Measurements from ENCODE around the gene PRAC1.

The PRAC1 gene

DNA sequence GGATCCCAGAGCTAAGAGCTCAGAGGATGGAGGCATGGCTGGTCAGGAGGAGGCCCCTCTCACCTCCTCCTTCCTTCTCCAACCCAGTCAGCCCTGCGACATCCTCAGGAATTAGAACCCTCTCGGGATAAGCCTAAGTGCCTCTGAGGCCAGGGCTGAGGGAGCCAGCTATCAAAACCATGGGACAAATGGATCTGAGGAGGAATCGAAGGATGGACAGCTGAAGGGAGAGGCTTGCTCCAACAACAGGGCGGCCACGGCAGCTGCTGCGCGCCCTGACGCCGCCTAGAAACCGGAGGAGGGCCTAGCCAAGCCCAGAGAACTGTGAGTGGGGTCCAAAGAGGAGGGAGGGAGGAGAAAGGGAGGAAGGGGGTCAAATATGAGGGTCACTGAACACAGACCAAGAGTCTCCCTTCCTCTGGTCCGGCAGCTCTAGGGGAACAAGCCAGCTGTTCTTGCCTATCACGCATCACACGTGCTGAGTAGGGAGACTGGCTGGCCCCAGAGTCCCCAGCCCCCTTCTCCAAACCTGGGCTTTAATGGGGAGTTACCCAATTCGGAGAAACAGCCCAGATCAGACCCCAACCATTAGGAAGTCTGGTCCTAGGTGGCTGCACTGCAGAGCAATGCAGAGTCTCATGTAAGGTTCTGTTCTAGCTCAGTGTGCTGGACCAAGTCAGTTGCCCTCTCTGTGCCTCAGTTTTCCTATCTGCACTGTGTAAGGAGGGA, 12.2 kb upstream of the PRAC1 start:
- TF ChIP-seq, protein P1, sequence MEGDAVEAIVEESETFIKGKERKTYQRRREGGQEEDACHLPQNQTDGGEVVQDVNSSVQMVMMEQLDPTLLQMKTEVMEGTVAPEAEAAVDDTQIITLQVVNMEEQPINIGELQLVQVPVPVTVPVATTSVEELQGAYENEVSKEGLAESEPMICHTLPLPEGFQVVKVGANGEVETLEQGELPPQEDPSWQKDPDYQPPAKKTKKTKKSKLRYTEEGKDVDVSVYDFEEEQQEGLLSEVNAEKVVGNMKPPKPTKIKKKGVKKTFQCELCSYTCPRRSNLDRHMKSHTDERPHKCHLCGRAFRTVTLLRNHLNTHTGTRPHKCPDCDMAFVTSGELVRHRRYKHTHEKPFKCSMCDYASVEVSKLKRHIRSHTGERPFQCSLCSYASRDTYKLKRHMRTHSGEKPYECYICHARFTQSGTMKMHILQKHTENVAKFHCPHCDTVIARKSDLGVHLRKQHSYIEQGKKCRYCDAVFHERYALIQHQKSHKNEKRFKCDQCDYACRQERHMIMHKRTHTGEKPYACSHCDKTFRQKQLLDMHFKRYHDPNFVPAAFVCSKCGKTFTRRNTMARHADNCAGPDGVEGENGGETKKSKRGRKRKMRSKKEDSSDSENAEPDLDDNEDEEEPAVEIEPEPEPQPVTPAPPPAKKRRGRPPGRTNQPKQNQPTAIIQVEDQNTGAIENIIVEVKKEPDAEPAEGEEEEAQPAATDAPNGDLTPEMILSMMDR (IDR thresholded peaks at IDR 0.05; ENCODE audit: extremely low read depth, missing control alignments) = no peak
- DNase-seq (ENCODE audit: low spot score) = no peak

DNA sequence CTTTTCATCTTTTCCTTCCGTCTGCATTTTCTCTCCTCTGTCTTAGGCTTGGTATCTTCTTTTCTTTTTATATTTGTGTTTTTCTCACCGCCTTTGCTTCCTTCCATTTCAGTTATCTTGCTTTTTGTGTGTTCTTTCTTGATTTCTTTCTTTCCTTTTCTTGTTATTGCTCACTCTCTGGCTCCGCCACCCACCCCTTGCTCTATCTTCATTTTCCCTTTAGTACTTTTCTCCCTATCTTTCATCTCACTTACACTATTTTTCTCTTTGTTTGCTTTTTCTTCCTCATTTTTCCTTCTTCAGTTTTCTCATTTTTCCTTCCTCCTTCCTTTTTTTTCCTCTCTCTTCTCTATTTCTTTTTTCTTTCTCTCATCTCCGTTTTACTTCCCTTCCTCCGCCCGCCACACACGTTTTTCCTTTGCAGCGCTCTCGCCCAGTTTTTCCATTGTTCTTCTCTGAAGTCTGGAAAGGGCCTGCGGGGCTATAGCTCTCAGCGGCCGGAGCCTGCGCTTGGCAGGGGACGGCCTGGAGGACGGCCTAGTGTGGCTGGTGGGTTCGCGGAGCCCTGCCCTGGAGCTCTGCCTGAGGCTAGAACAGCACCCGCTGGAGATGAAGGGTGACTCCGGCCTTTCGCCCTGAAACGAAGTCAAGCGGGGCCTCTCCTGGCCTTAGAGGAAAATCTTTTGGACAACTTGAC, 11.5 kb upstream of the PRAC1 start:
- no peak for DNase-seq (ENCODE audit: low spot score)
- TF ChIP-seq, protein P1 (IDR thresholded peaks at IDR 0.05; ENCODE audit: extremely low read depth, missing control alignments) = no peak

DNA sequence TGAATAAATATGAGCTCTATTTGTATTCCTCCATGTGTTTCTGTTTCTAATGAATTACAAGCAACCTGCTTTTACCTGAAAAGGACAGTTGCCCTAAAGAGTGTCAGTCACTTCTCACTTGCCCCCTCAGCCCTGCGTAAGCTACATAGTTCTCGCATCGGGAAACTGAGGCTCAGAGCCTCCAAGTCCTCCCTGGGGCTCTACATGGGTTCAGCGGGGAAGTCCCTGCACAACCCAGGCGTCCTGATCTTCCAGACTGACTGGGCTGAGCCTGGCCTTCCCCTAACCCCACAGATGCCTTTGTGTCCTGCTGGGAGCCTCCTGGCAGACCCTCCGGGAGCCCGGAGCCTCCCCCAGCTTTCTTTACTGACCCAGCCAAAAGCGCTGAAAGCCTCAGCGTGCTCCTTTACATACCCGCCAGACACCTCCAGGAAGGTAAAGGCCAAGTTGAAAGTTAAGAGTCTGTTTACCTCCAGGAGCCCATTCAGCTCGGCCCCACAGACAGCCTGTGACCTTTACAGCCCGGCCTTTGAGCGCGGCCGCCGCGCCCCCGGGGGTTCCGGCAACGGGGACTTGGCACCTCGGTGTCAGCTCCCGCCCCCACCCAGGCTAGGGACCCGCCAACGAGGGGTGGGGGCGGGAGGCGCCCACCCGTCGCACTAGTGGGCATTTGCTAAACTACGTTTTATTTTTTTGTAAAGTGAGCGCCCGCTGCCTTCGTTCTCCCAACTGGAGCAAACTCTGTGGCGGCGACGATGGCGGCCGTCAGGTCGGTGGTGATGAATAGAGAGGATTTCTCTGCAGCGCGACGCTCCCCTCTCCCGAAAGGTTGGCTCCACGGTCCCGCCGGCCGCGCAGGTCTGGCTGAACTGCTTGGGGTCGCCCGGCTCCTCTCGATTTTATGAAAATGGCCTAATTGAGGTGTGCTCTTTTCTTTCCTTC, 10.6 kb upstream of the PRAC1 start:
- TF ChIP-seq, protein P1 (IDR thresholded peaks at IDR 0.05; ENCODE audit: extremely low read depth, missing control alignments) = no peak
- no peak for DNase-seq (ENCODE audit: low spot score)

DNA sequence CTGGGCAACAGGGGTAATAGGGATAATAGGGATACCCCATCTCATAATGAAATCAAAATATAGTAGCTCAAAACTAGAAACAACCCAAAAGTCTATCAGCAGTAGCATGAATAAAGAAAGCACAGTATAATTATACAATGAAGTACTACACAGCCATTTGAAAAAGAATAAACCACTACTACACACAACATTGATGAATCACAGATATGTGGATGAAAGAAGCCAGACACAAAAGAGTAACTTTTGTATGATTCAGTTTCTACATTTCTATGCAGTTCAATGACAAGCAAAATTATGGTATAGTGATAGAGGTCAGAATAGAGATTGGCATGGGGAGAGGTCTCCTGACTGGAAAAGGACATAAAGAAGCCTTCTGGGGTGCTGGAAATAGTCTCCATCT, 9.0 kb upstream of the PRAC1 start:
- no peak for DNase-seq (ENCODE audit: low spot score)

DNA sequence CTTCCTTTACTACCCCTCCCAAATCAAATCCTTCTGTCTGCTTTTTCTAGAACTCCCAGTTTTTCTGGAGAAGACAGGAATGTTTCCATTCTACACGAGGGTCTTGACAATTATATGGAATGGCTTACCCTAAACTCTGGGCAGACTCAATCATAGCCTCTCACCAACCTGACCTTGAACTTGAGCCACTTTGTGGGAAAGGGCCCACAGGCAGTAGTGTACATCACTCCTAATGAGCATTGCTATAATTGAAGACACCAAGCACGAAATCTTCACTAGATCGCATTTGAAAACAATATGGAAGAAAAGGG, 7.9 kb upstream of the PRAC1 start:
- DNase-seq (ENCODE audit: low spot score) = no peak
- TF ChIP-seq, protein P1 (IDR thresholded peaks at IDR 0.05; ENCODE audit: extremely low read depth, missing control alignments) = no peak

More for the DNA sequence above, 9.0 kb upstream of the PRAC1 start:
- TF ChIP-seq, protein P1 (IDR thresholded peaks at IDR 0.05; ENCODE audit: extremely low read depth, missing control alignments) = no peak

DNA sequence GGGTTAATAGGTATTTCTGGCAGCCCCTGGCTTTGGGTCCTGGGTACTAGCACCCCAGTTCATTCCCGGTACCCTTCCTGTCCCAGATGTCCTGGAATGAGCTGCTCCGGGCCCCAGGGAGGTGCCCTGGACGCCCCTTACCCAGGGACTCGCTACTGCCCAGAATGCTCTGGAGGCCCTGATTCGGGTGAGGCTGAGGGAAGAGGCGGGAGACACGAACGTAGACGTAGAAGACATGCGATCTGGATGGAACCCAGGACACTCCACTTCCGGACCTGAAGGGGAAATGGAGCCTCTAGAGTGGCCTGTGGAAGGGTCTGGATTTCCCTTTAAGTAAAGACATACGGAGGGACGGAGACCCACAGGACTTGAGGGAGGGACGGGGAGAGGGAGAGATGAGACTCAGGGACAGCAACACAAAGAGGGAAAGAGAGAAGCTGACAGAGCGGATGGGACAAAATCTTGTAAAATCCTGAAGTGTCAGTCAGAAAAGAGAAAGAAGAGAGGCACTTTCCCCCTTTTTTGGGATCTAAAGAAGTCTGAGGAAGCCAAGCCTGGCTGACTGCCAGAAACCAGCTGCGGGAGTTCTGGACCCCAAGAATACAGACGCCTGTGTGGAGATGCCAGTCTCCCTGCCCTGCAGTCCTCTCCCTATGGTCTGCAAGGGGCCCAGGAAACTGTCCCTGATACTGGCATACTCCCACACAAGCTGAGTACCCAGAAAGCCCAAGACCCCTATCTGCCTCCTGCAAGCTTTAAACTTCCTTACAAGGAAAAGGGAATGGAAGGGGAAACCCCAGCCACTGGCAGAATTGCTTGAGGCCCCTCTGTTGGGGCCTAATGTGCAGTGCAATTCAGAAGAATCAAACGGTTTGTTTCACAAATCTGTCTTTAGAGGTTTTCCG, 7.3 kb upstream of the PRAC1 start:
- TF ChIP-seq, protein P1 (IDR thresholded peaks at IDR 0.05; ENCODE audit: extremely low read depth, missing control alignments) = no peak
- no peak for DNase-seq (ENCODE audit: low spot score)

All from GM20000 (cell line).